ENCODE data around the gene DRC7. TPM values are rescaled to one million over a fixed set of nuclear protein-coding genes. Genes with fewer than 3 reads are reported as not detected.

Gene DRC7
- polyA plus RNA-seq, 1 donor (not counting 4 experiments of a cell fraction or from before 2014, with no cell fraction given): not detected

- dilution Hi-C loops (cut with MboI; ENCODE audit: extremely low pct_ligation_motif_present, low sequenced_read_pairs): no loop called here
- Histone ChIP-seq H4K20me1 (ENCODE audit: control insufficient read depth, extremely low read depth, insufficient read depth, low read length) (no peaks in the 10 kb centered on the region), H3K36me3 (ENCODE audit: control insufficient read depth in 2 of 2, extremely low read depth in 1 of 2, insufficient read depth in 2 of 2, low read length in 2 of 2) (no peaks in the 10 kb centered on the region), H3K79me2 (ENCODE audit: control insufficient read depth, insufficient read depth, low read length) (no peaks in the 10 kb centered on the region), H2AFZ (ENCODE audit: control insufficient read depth, low read length) (no peak overlapping the region), H3K9me1 (ENCODE audit: control insufficient read depth, extremely low read depth, insufficient read depth, low read length) (no peaks in the 10 kb centered on the region), H3K4me2 (ENCODE audit: control insufficient read depth, extremely low read depth, insufficient read depth, low read depth, low read length) (no peak overlapping the region), H3K27me3 (ENCODE audit: control insufficient read depth, extremely low read depth, insufficient read depth, low read length) (peaks cover 4% of the 10 kb centered on the region), H3K9ac (ENCODE audit: control insufficient read depth, extremely low read depth, insufficient read depth, low read length) (no peak overlapping the region), H3K4me3 (ENCODE audit: control insufficient read depth in 2 of 3, extremely low read depth in 1 of 3, insufficient read depth in 2 of 3, low read depth in 1 of 3, low read length in 3 of 3) (no peak overlapping the region), H3K9me3 (ENCODE audit: control insufficient read depth, low read depth, low read length) (no peaks in the 10 kb centered on the region), H3K4me1 (ENCODE audit: control insufficient read depth, extremely low read depth, insufficient read depth, low read length) (no peaks in the 10 kb centered on the region), H3K27ac (ENCODE audit: control insufficient read depth, insufficient read depth, low read length) (no peak overlapping the region)
- DNase-seq (ENCODE audit: low read depth, low spot score) (no peak), FAIRE-seq (no peak)
- TF ChIP-seq CTCF (optimal IDR thresholded peaks at IDR 0.05 in 1 of 3, IDR thresholded peaks at IDR 0.05 in 1 of 3, conservative IDR thresholded peaks at IDR 0.05 in 1 of 3; ENCODE audit: extremely low read depth in 1 of 3, insufficient read depth in 2 of 3, low read length in 3 of 3) (no peak), EZH2 (IDR thresholded peaks at IDR 0.05; ENCODE audit: low read length) (no peak)
These were observed 10.6 kb downstream of the DRC7 start for GRCh38 chr16:57704905-57705852.

GRCh38 chr16:57706717-57707116 lies 12.1 kb downstream of the DRC7 start:
- FAIRE-seq: no peak
- H2AFZ ChIP-seq (ENCODE audit: control insufficient read depth, low read length): no peak overlapping the region
- no peaks in the 10 kb centered on the region for H3K9me1 ChIP-seq (ENCODE audit: control insufficient read depth, extremely low read depth, insufficient read depth, low read length)
- H3K4me2 ChIP-seq (ENCODE audit: control insufficient read depth, extremely low read depth, insufficient read depth, low read depth, low read length): no peak overlapping the region
- H4K20me1 ChIP-seq (ENCODE audit: control insufficient read depth, extremely low read depth, insufficient read depth, low read length): no peaks in the 10 kb centered on the region
- H3K27ac ChIP-seq (ENCODE audit: control insufficient read depth, insufficient read depth, low read length): no peak overlapping the region
- TF ChIP-seq CTCF (optimal IDR thresholded peaks at IDR 0.05 in 1 of 3, IDR thresholded peaks at IDR 0.05 in 1 of 3, conservative IDR thresholded peaks at IDR 0.05 in 1 of 3; ENCODE audit: extremely low read depth in 1 of 3, insufficient read depth in 2 of 3, low read length in 3 of 3) (no peak), EZH2 (IDR thresholded peaks at IDR 0.05; ENCODE audit: low read length) (no peak)
- no peak for DNase-seq (ENCODE audit: low read depth, low spot score)
- H3K9ac ChIP-seq (ENCODE audit: control insufficient read depth, extremely low read depth, insufficient read depth, low read length): no peak overlapping the region
- no peaks in the 10 kb centered on the region for H3K79me2 ChIP-seq (ENCODE audit: control insufficient read depth, insufficient read depth, low read length)
- no peak overlapping the region for H3K4me3 ChIP-seq (ENCODE audit: control insufficient read depth in 2 of 3, extremely low read depth in 1 of 3, insufficient read depth in 2 of 3, low read depth in 1 of 3, low read length in 3 of 3)
- no peaks in the 10 kb centered on the region for H3K9me3 ChIP-seq (ENCODE audit: control insufficient read depth, low read depth, low read length)
- H3K4me1 ChIP-seq (ENCODE audit: control insufficient read depth, extremely low read depth, insufficient read depth, low read length): no peaks in the 10 kb centered on the region
- no peaks in the 10 kb centered on the region for H3K36me3 ChIP-seq (ENCODE audit: control insufficient read depth in 2 of 2, extremely low read depth in 1 of 2, insufficient read depth in 2 of 2, low read length in 2 of 2)
- dilution Hi-C loops (cut with MboI; ENCODE audit: extremely low pct_ligation_motif_present, low sequenced_read_pairs): no loop called here
- H3K27me3 ChIP-seq (ENCODE audit: control insufficient read depth, extremely low read depth, insufficient read depth, low read length): peaks cover 4% of the 10 kb centered on the region

All from keratinocyte (primary cell).